Fibroblast of skin of left quadriceps (primary cell): ENCODE data around the gene EPS15.
"Not testable (repeated sequence)": the region's sequence is repeated elsewhere in the genome, so short reads cannot be mapped to it uniquely, and the experiment has no call there.

ENCODE experiments used
- DNase-seq, 2 experiments: peaks; one replicate each; pipeline ENCODE4 v3.0.0-alpha.2; 2013; ENCODE audit warnings: low read depth in 2 of 2

The EPS15 gene

GRCh38 chr1:51519048-51519864, at the start of gene EPS15:
Gene EPS15 (minus strand): TSS chr1:51519266. CDS start chr1:51519231, 35 bp downstream.
- DNase-seq: peak; percentile 58 to 62

GRCh38 chr1:51568231-51568935, 49.3 kb upstream of the EPS15 start:
- DNase-seq: no peak

DNA sequence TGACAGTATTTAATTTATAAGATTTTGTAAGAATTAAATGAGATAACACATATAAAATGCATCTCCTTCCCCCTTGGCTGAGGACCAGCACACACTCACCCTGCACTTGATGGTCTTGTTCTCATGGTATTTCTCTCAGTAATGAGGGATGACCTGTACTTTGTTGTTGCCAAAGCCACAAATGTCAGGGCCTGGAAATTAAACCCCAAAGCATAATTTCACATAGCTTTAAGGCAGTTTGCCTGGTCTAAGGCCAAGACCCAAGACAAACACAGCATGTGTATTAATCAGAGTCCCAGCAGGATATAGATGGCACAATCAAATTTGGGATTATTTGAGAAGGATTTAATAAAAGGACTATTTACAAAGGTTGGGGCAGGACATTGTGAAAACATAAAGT, 48.6 kb upstream of the EPS15 start:
- DNase-seq: peak; percentile 46 to 63

DNA sequence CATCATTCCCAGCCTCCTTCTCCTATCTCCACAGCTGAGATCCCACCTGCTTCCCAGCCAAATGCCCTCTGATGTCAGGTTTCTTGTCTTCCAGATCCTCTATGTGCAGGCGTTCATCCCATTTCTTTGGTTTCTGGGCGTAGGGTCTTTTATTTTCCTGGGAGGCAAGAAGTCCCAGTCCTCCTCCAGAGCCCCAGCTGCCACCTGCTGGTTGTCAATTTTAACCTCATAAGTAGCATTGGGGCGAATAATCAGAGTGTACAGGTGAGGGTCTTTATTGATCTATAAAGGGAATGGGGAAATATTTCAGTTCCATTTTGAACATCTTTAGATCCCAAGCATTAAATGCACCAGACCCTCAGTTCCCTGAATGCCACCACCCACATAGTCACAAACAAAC, 47.2 kb upstream of the EPS15 start:
- no peak for DNase-seq

DNA sequence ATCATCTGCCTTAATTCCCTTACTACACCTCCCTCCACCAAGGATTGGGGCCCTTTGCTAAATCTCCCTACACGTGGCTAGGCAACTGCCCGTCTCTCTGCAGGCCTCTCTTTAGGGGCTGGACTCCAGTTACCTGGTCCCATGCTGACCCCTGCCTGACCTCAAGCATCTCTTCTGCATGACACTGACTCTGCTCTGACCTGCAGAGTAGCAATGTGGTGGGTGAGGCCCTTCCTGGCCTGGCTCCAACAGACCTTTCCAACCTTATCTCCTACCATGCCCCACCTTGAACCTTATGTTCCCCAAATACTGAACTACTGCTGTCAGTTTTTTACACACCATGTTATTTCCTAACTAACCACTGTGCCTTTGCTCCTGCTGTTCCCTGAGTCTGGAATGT, 45.9 kb upstream of the EPS15 start:
- no peak for DNase-seq

DNA sequence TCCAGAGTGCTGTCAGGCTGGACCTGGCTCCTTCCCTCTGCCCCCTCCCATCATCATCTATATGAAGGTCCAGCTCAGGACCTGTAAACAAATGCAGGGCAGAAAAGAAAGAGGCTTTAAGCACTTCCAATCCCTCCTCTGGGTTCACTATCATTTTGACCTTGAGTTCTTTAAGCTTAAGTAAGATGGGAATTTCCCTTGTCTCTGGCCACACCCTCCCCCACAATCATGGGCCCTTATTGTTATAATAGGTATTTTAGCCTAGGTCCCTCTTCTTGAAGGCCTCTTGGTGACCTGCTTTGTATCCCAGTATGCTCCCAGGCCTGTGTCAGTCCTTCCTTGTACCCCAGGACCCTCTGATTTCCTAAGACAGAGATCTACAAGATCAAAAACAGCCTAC, 45.1 kb upstream of the EPS15 start:
- no peak for DNase-seq

GRCh38 chr1:51561702-51562101, 42.6 kb upstream of the EPS15 start:
- DNase-seq: no peak

- DNase-seq: not testable (repeated sequence)
Measured at GRCh38 chr1:51560895-51561294, 41.8 kb upstream of the EPS15 start.

DNA sequence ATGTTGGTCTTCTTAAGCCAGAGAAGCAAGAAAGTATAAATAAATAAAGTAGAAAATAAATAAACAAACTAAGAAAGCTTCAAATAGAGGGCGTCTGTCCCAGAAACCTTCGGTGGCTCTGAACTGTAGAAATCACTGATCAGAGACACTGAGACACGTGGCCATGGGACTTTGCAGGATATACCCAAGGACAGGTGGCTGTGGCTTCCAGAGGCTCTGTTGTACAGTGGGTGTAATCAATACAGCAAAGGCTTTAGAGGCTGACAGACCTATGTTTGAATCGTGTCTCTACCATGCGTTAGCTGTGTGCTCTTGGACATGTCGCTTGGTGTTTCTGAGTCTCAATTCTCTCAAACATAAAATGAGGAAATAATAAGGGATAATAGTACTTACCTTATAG, 41.0 kb upstream of the EPS15 start:
- DNase-seq: no peak

DNA sequence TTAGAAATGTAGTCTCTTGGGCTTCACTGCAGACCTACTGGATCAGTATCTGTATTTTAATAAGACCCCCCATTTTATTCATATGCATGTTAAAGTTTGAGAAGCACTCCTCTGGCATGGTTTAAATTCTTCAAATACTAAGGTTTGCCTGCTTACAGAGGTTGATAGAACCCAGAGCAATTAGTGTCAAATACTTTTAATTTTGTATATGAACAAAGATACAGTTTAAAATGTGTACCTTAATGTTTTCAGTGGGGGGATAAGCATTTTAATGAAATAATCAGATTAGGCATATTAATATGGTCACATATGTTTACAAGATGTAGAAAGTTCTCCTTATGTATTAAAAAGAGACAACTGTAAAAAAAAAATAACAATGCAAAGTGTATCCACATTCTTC, 40.4 kb upstream of the EPS15 start:
- no peak for DNase-seq

GRCh38 chr1:51559064-51559500, 40.0 kb upstream of the EPS15 start:
- no peak for DNase-seq

DNA sequence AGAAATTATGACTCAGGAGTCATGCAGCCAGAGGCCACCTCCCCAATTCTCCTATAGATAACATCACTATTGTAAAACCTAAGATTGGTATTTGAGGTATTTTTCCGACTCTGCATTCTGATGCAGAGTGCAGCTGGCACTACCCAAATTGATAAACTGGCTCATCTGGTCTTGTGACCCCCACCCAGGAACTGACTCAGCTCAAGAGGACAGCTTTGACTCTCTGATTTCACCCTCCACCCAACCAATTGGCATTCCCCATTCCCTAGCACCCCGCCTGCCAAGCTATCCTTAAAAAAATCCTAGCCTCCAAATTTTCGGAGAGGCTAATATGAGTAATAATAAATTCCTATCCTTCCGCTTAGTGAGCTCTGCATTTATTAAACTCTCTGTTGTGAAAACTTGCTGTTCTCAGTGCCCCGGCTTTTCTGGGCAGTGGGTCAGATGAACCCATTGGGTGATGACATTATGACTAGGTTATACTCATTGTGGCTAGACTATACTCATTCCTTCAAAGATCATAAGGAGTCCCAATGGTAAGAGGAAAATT, 39.4 kb upstream of the EPS15 start:
- DNase-seq: no peak

- DNase-seq: no peak
Measured at GRCh38 chr1:51557168-51557567, 38.1 kb upstream of the EPS15 start.

GRCh38 chr1:51555866-51556619, 37.0 kb upstream of the EPS15 start:
- DNase-seq: no peak

- no peak for DNase-seq
Measured at GRCh38 chr1:51553911-51554310, 34.8 kb upstream of the EPS15 start.

GRCh38 chr1:51552929-51553807, 34.1 kb upstream of the EPS15 start:
- DNase-seq: no peak

DNA sequence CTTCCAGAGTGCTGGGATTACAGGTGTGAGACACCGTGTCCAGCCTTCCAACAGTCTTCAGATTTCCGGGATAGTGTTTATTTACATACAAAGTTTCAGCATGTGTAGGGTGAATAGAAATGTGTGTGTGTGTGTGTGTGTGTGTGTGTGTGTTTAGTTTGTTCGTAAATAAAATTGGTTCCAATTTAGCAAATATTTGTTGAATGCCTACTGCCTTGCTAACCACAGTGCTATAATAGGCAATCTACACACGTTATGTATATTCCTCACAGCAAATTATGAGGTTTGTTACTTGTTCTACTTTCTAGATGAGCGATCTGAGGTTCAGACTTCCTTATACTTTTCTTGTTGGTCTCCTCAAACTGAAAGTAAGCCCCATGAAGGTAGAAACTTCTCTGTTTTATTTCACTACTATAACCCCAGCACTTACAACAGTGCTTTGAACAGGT, 32.8 kb upstream of the EPS15 start:
- DNase-seq: no peak

DNA sequence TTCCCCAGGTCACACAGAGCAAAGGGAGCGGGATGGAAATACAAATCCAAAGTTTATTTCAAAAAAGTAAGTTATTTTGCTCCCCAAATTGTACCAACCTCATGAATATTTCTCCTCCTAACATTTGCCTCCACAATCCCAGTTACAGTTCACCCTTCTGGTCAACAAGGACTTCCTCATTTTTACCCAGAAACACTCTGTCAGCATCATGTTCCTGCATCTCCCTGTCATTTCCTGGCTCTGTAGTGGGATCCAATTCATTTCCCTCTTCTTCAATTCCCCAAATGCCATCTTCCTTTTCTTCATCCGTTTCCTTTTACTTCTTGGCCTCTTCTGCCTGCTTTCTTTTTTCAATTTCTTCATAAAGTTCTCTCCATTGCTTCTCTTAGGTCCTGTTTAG, 32.0 kb upstream of the EPS15 start:
- DNase-seq: no peak

GRCh38 chr1:51549901-51550300, 30.8 kb upstream of the EPS15 start:
- DNase-seq: no peak

GRCh38 chr1:51549016-51549619, 30.1 kb upstream of the EPS15 start:
- DNase-seq: no peak

DNA sequence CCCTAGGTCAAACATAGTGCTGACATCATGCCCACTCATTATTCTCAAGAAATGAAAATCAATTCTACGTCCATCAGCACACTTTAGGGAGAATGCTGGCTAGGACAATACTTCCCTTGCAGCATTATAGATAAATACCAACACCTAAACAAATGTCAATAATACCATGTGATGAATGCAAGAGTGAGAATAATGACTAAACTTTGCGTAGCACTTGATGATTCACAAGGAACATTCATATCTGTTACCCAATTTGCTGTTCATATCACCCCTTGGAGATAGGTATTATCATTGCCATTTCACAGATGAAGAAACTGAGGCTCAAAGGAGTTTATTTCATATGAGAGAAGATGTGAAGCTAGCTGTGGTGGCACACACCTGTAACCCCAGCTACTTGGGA, 24.8 kb upstream of the EPS15 start:
- DNase-seq: no peak
